RWPE1 (cell line): Measurements from ENCODE around the gene CUBN.
"Not testable (repeated sequence)": the region's sequence is repeated elsewhere in the genome, so short reads cannot be mapped to it uniquely, and the experiment has no call there.

Source experiments
- CTCF ChIA-PET: fragments of 350-600 bp; sonication (Branson Sonifier 250); formaldehyde crosslinking; extraction: SDS; loops from one replicate; lab custom pipeline; 2021; lab: Yijun Ruan, JAX
- POLR2A ChIA-PET: fragments of 400-600 bp; formaldehyde crosslinking; extraction: SDS; loops from one replicate; lab custom pipeline; 2020; ENCODE audit warnings: antibody characterized with exemption; ENCODE audit not compliant: low non-redundant PET; lab: Yijun Ruan, JAX
- DNase-seq: peaks from one replicate; pipeline ENCODE4 v3.0.0; 2012; ENCODE audit warnings: low spot score
- H3K27ac ChIP-seq: fragments of 450-650 bp; 2 replicates; pipeline ENCODE4 v1.5.1; 2017
- CTCF ChIP-seq: fragments of 450-650 bp; conservative IDR thresholded peaks from 2 replicates; pipeline ENCODE4 v1.5.1; 2017; ENCODE audit warnings: low read depth, mild to moderate bottlenecking

The CUBN gene

GRCh38 chr10:16828701-16829175 is 300.9 kb downstream of the CUBN start:
- TF ChIP-seq CTCF = no peak
- POLR2A ChIA-PET = no interaction called here
- no peak overlapping the region for H3K27ac ChIP-seq
- no peak for DNase-seq
- CTCF ChIA-PET = interaction anchor here (0.6 to 0.7 kb wide), 3 partner anchors 428 to 1650 kb away, joined by 3 read pairs; no protein-coding TSS in a partner anchor

DNA sequence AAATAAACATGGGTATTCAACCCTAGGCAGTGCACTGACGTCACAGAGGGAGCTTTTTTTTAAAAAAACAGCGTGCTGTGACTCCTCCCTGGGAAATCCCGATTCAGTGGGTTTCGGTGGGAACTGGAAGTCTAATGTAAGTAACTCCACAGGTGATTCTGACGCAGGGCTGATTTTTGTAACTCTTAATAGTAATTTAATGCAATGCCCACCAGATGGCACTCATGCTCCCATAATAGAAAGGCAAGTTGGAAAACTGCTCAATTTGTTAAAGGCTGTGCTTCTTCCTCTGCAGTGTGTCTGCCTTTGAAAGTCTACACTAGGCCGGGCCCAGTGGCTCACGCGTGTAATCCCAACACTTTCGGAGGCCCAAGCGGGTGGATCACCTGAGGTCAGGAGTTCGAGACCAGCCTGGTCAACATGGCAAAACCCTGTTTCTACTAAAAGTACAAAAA is 301.5 kb downstream of the CUBN start:
- TF ChIP-seq CTCF = peak; percentile 64
- POLR2A ChIA-PET = no interaction called here
- DNase-seq = peak; percentile 28
- CTCF ChIA-PET = interaction anchor here (0.6 to 0.7 kb wide), 4 partner anchors 429 to 1649 kb away, joined by 3 to 5 read pairs (median 3); no protein-coding TSS in a partner anchor
- H3K27ac ChIP-seq = no peak overlapping the region

- H3K27ac ChIP-seq, POLR2A ChIA-PET, DNase-seq: not testable (repeated sequence)
- CTCF ChIA-PET = interaction anchor here (0.7 kb wide), 1 partner anchor 927 kb away, joined by 5 read pairs; no protein-coding TSS in a partner anchor
Observed at GRCh38 chr10:16827474-16827873, 302.1 kb downstream of the CUBN start.

- no peak for DNase-seq
- TF ChIP-seq CTCF = no peak
- POLR2A ChIA-PET = no interaction called here
- CTCF ChIA-PET = interaction anchor here (0.6 kb wide), 1 partner anchor 407 kb away, joined by 3 read pairs; no protein-coding TSS in a partner anchor
- H3K27ac ChIP-seq = no peak overlapping the region
Observed at GRCh38 chr10:16822726-16823360, 306.8 kb downstream of the CUBN start.

GRCh38 chr10:16822027-16822426 is 307.6 kb downstream of the CUBN start:
- ChIA-PET CTCF (no interaction called here), POLR2A (no interaction called here)
- TF ChIP-seq CTCF = no peak
- no peak overlapping the region for H3K27ac ChIP-seq
- DNase-seq = no peak

GRCh38 chr10:16820421-16820820 is 309.2 kb downstream of the CUBN start:
- POLR2A ChIA-PET = no interaction called here
- DNase-seq = no peak
- no peak overlapping the region for H3K27ac ChIP-seq
- CTCF ChIA-PET = no interaction called here
- no peak for TF ChIP-seq CTCF

GRCh38 chr10:16820018-16820417 is 309.6 kb downstream of the CUBN start:
- CTCF ChIA-PET = interaction anchor here (0.6 kb wide), 1 partner anchor 1055 kb away, joined by 3 read pairs; no protein-coding TSS in a partner anchor
- no peak overlapping the region for H3K27ac ChIP-seq
- no peak for TF ChIP-seq CTCF
- POLR2A ChIA-PET = no interaction called here
- no peak for DNase-seq
